HG03103 (cell line): ENCODE results near the gene GRK3.

Source experiments
- ATAC-seq: cut with Tn5 transposase; IDR thresholded peaks from one replicate; pipeline ENCODE4 v1.9.1; 2021; ENCODE audit warnings: low read depth; ENCODE audit not compliant: unreplicated experiment

GRK3 gene

GRCh38 chr22:25718135-25718840 lies 153.8 kb downstream of the GRK3 start:
- no peak for ATAC-seq

- no peak for ATAC-seq
Observed at GRCh38 chr22:25722223-25722622, 157.7 kb downstream of the GRK3 start.

DNA sequence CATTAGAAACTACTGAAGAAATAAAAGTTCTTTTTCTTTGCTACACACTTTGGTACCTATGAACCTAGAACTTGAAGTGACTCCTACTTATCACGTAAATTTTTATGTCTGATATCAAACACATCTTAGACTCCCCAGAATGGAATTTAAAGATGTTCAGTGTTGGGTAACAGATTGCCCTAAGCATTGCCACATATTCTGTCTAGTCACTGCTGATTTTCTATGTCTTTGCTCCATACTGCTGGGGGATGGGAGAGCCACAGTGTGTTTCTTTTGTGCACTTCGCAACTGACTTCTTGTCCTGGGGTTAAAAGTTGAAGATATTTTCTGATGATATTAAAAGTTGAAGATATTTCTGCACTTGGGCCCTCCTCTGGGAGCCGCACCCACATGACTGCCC lies 158.2 kb downstream of the GRK3 start:
- no peak for ATAC-seq

GRCh38 chr22:25726241-25726640 lies 161.8 kb downstream of the GRK3 start:
- ATAC-seq, result no peak

- ATAC-seq, result no peak
Observed at GRCh38 chr22:25728071-25728470, 163.6 kb downstream of the GRK3 start.

DNA sequence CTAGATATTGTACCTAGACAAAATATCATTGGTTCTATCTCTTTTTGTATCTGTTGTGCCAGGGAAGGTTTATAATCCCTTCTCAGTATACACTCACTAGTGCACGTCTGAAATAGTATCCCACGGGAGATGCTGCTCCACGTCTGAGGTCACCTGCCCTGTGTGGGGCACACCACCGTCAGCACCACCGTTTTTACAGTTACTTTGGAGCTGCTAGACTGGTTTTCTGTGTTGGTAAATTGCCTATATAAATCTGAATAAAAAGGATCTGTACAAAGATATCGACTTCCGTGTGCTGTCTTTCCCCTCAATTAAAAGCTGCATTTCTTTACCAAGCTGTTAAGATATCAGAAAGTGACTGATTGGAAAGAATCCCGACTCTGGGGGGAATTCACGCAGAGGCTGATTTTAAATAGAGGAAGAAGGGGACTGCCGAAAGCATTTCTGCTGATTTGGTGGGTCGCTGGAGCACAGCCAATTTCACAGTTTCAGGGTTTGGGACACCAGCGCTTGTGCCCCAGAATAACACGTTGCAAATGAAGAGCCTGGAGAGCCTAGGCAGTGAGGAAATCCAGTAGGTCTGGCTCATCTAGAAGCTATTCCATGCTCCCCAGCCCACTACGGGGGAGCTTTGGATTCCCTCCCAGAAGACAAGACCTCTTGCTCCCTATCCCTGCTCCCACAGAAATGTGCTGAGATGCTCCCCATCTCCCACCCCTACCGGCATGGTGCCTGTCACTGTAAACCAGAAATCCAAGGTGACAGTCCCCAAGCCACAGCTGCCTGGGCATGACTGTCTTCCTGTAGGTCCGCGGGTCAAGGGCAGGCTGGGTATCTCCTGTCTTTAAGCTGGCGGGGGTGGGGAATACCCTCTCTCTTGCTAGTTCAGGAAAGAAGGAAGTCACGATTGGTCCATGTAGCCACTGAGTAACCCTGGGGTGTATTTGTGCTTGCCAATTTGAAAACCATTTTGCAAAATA lies 164.8 kb downstream of the GRK3 start:
- ATAC-seq, result no peak

DNA sequence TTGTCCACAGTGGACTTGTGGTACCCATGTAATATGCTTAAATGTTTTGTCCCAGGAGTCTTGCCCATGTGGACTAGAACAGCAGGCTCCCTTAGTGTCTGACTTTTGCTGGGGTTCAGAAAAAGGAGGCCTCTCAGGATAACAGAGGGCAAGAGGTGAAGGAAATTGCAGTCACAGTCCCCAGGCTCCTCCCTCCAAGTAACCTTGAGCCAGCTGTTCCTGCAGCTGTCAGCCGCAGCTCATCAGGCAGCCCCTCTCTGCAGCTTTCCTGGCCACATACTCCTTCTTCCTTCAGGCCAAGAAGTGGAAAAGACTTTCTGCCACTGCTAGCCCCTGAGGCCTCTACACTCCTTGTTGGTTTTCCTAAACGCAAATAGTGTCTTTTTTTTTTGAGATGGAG lies 171.2 kb downstream of the GRK3 start:
- no peak for ATAC-seq

DNA sequence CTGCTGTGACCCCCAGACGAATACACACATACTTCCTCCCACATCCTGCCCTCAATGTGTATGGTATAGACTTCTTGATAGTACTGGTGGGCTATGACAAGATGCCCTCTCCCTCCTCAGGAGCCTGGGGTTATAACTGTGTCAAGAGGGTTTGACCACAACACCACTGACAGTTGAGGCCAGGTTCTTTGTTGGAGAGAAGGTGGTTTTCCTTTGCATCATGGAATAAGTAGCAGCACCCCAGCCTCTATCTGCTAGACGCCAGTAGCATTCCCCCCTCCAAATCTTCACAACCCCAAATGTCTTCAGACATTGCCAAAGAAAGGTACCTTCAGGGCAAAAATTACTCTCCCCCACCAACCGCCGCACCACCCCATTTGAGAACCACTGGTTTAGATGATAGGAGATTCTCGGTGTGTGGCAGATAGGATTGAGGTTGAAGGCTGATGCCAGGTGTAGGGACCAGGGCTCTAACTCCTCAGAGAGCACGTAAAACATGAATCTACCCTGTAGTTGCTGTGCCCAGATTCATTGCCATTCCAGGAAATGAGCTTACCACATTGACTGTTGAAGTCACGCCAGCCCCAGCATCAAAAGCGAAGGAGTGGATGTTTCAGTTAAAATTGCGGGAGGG lies 172.0 kb downstream of the GRK3 start:
- ATAC-seq, result no peak

GRCh38 chr22:25739659-25740344 lies 175.3 kb downstream of the GRK3 start:
- ATAC-seq, result no peak

- no peak for ATAC-seq
Observed at GRCh38 chr22:25741692-25742626, 177.5 kb downstream of the GRK3 start, which contains the start of gene MYO18B. TSS of gene MYO18B (plus strand) at chr22:25742188. CDS start at chr22:25761093, 18,905 bp downstream.

DNA sequence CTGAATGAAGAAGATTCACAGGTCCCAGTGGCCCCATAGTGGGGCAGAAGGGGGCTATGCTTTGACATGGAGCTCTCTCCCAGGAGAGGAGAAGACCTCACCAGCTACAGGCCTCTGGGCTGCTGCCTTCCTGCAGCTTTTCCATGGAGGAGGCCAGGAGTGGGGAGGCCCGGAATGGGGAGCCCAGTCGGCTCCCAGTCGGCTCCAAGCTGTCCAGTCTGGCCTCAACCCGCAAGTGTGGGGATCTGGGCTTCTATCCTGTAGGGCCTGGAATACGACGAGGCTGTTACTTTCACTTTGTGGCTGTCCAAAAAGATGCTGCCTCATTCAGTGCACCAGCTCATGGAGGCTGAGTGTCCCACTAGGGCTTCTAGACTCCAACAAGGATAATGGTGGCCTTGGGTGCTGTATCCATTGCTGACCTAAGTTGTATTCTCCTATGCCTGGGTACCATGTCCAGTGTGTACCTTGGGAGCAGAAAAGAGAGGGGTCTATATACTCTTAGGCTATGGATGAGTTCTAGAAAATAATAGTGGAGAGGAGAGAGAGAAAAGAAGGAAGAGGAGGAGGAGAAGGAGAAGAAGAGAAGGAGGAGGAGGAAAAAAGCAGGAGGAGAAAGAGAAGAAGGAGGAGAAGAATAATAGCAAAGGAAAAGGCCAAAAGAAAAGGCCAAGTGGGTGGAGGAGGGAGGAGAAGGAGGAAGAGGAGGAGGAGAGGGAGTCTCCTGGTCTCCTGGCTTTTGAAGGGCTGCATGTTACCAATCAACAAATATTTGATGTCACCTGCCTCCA lies 178.6 kb downstream of the GRK3 start:
- ATAC-seq, result no peak

GRCh38 chr22:25744694-25745093 lies 180.2 kb downstream of the GRK3 start:
- no peak for ATAC-seq

DNA sequence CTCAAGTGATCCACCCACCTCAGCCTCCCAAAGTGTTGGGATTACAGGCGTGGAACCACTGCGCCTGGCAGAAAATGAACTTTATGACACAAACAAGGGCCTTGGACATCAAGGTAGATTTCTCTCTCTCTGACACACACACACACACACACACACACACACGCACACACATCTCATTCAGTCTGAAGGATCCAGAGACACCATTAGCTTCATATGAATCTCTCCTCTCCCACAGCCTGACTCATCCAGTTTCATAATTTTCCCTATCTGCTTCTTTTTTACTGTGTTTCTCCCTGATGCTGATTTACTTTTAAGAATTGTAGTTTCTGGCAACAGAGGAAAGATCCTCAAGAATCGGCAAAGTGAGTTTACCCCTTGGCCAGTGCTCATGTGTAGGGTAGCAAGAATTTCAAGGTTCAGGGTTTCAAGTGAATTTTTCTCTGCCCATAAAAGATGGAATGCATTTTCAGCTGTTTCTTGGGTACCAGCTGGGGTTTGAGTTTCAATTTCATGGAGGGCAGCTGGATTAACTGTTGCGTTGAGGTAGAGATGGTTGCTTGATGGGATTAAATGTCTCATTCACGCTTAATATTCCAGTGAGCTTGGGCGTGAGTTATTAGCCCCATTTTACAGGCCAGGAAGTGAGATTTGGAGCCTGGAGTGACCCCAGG lies 181.0 kb downstream of the GRK3 start:
- ATAC-seq, result no peak

- ATAC-seq, result no peak
Observed at GRCh38 chr22:25746012-25746373, 181.5 kb downstream of the GRK3 start.

DNA sequence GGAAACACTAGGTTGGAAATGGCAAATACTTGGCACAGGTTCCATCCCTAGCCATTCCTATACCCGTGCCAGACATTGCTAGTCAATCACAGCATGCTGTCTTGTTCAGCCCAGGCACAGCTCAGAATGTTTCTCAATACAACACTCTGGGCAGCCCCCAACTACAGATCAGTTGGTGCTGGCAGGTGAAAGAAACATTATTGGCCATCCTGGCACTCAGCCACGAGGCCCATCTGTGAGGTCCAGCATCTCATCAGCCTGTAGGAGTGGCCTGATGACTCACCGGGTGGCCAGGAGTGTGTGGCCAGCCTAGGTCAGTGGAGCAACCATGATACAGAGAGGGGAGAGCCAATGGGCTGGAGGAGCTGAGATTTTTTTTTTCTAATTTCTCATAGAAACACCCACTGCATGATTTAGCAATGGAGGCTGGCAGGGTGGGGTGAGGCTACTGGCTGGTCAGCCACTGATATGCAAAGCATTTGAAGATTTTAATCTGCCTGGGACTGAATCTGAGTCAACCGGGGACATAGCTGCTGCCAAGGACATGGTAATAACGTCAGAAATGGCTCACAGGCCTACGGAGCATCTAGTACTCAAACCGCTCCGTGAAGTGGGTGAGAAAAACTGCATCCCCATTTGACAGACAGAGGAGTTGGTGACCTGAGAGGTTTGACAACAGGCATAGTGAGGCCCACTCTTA lies 182.9 kb downstream of the GRK3 start:
- ATAC-seq, result no peak

GRCh38 chr22:25748140-25748539 lies 183.7 kb downstream of the GRK3 start:
- ATAC-seq, result no peak

GRCh38 chr22:25748704-25749103 lies 184.2 kb downstream of the GRK3 start:
- no peak for ATAC-seq
